Measurements from ENCODE around the gene TOMM20. TPM values are rescaled to one million over a fixed set of nuclear protein-coding genes. Genes with fewer than 3 reads are reported as not detected.
A peak's percentile ranks its signal among the peaks of the same experiment; 100 is the strongest.

Gene TOMM20
- total RNA-seq = 100 to 1,000 TPM; 117 to 204 (median 157) TPM

DNA sequence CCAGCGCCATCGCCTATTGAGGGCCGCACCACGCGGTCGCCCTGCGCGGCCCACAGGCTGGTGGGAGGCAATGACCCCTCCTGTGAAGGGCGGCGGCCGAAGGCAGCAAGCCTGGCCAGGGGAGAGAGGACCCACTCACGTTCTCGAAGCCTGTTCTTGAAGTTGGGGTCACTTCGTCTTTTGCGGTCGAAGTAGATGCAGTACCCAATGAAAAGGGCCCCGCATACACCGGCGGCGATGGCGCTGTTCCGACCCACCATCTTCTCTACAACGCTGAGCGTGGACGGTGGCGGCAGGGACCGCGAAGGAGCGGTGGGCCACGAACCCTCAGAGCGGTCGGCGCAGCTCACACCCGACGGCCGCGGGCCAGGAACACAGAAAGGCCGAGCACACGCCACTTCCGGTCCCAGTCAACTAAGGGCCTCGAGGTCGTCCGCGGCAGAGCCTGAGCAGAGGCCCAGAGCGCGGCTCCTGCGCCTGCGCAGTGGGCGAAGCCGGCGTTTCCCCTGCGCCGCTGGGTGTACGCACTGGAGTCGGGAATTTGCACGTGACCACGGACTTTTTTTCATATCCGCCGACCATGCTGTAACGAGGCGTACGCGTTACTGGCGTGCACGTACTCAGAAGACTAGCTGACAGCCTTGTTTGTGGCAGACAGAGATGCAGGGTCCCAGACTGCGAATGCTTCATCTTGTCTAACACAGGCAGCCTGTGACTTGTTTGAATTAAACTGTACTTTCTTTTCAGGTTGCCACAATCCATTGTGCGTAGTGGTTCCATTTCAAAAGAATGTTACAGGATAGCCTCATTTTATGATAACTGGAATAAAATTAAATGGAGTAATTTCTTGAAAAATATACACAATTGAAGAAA is at the start of gene TOMM20:
Gene TOMM20, minus strand, starts transcription at position 382 of the 873 bp plus-strand sequence. Its CDS starts 122 bp downstream, at position 260.
- Histone ChIP-seq H3K27ac (peak within 1 kb of the TSS; percentile 69 to 93 (median 79)), H3K4me1 (peaks cover 9 to 10% of the 10 kb centered on the region in 2 donors), H3K36me3 (peaks cover 0 to 8% of the 10 kb centered on the region in 2 donors), H3K27me3 (no peaks in the 10 kb centered on the region), H3K4me3 (replicated peaks in 1 of 3) (peak within 1 kb of the TSS; percentile 57 to 92 (median 89)), H3K9me3 (no peaks in the 10 kb centered on the region)
- peak; percentile 96 to 97 for DNase-seq
- WGBS, 2 donors = 4 to 5% methylated on average over 14 to 31 of the region's 67 CpGs
- TF ChIP-seq POLR2A (IDR thresholded peaks at IDR 0.05) = peak in 1 of 2 donors; percentile 87
- TF ChIP-seq, protein P1, sequence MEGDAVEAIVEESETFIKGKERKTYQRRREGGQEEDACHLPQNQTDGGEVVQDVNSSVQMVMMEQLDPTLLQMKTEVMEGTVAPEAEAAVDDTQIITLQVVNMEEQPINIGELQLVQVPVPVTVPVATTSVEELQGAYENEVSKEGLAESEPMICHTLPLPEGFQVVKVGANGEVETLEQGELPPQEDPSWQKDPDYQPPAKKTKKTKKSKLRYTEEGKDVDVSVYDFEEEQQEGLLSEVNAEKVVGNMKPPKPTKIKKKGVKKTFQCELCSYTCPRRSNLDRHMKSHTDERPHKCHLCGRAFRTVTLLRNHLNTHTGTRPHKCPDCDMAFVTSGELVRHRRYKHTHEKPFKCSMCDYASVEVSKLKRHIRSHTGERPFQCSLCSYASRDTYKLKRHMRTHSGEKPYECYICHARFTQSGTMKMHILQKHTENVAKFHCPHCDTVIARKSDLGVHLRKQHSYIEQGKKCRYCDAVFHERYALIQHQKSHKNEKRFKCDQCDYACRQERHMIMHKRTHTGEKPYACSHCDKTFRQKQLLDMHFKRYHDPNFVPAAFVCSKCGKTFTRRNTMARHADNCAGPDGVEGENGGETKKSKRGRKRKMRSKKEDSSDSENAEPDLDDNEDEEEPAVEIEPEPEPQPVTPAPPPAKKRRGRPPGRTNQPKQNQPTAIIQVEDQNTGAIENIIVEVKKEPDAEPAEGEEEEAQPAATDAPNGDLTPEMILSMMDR (IDR thresholded peaks at IDR 0.05) = peak in 1 of 6 experiments; percentile 18
- intact Hi-C loops (cut with DNase I) = no loop called here

DNA sequence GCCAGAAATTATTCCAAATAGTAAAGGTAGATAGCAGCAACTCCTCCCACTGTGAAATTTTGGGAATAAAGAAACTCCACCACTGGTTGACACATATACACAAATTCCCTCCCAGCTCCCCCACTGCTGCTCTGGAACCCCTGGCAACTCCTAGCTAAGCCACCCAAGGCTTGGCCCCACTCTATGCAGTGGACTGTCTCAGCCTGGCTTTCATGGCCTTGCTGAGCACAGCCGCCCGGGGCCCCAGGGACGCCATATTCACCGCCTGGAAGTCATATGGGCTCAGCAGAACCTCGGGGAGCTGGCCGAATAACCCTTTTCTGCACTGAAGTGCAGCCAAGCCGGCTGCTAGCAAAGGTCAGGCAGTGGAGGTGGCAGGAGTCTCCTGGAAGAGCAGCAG is 47.8 kb upstream of the TOMM20 start:
- Histone ChIP-seq H3K4me3 (replicated peaks in 1 of 3) (no peak overlapping the region), H3K9me3 (no peaks in the 10 kb centered on the region), H3K4me1 (no peaks in the 10 kb centered on the region), H3K27me3 (no peaks in the 10 kb centered on the region), H3K36me3 (peaks cover 25 to 40% of the 10 kb centered on the region in 2 donors), H3K27ac (no peak overlapping the region)
- intact Hi-C loops (cut with DNase I) = no loop called here
- 83 to 92% methylated on average over 7 of the region's 7 CpGs for WGBS, 2 donors
- TF ChIP-seq POLR2A (IDR thresholded peaks at IDR 0.05) = no peak
- TF ChIP-seq, protein P1 (IDR thresholded peaks at IDR 0.05) = no peak
- DNase-seq = no peak

DNA sequence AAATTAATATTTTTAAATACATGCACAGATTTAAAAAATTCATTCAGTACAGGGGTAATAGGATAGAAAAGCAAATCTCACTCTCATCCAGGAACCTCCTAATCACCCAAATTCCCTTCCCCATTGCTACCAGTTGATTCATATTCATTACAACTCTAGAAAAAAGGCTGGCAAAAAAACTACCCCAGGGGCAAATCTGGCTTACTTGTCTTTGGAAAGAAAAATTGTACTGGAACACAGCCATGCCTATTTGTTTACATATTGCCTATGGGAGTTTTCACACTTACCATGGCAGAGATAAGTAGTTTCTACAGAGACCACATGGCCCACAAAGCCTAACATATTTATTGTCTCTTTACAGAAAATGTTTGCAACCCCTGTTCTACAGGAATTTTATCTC is 41.3 kb upstream of the TOMM20 start:
- Histone ChIP-seq H3K4me3 (replicated peaks in 1 of 3) (no peak overlapping the region), H3K27me3 (no peaks in the 10 kb centered on the region), H3K27ac (no peak overlapping the region), H3K4me1 (no peaks in the 10 kb centered on the region), H3K36me3 (peaks cover 19 to 42% of the 10 kb centered on the region in 2 donors), H3K9me3 (no peaks in the 10 kb centered on the region)
- TF ChIP-seq POLR2A (IDR thresholded peaks at IDR 0.05) = no peak
- TF ChIP-seq, protein P1 (IDR thresholded peaks at IDR 0.05) = no peak
- no peak for DNase-seq
- intact Hi-C loops (cut with DNase I) = no loop called here

DNA sequence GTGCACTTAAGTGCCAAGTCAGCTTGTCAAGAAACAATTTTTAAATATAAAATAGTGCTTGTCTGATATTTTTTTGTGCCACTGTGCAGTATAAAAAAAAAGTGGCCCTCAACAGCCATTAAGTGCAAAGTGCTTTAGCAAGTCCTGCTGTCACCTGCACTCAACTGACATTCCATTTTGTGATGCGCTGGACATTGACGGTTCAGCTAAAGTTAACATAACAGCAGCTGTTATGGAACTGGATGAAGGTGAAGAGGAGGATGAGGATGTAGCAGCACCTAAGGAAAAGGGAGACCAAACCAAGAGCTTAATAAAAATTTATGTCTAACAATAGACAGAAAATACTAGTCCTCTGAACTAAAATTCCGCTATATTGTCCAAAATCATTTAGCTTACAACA is 39.7 kb upstream of the TOMM20 start:
- H3K36me3 ChIP-seq = peaks cover 7 to 33% of the 10 kb centered on the region in 2 donors
- no peak for TF ChIP-seq POLR2A (IDR thresholded peaks at IDR 0.05)
- TF ChIP-seq, protein P1 (IDR thresholded peaks at IDR 0.05) = no peak
- H3K4me3 ChIP-seq (replicated peaks in 1 of 3) = no peak overlapping the region
- no peaks in the 10 kb centered on the region for H3K9me3 ChIP-seq
- H3K27me3 ChIP-seq = no peaks in the 10 kb centered on the region
- no peaks in the 10 kb centered on the region for H3K4me1 ChIP-seq
- H3K27ac ChIP-seq = no peak overlapping the region
- 97 to 98% methylated on average over 3 of the region's 3 CpGs for WGBS, 2 donors
- intact Hi-C loops (cut with DNase I) = no loop called here
- DNase-seq = no peak

All from thyroid gland (tissue), 4 donors.